Measurements from ENCODE around the gene KATNB1.
A peak's percentile ranks its signal among the peaks of the same experiment; 100 is the strongest.
"Not testable (repeated sequence)": the region's sequence is repeated elsewhere in the genome, so short reads cannot be mapped to it uniquely, and the experiment has no call there.

KATNB1 gene

DNA sequence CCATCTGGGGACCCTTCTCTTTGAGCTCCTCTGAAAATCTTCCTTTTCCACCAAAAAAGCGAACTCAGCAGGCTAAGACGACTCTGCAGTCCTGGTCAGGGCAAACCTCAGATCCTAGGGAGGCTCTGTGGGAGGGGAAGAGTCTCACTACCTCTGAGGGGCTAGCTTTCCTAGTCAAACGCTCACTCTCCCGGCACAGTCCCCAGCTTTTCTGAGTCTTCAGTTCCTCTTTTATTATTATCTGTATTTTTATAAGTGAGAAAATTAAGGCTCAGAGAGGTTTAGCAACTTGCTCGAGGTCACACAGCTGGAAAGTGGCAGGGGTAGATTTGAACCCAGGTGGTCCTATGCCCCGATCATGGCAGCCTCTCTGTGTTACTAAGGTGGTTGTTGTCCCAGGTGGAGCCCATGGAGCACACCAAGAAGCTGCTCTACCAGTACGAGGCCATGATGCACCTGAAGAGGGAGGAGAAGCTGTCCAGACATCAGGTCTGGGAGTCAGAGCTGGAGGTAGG lies 9.1 kb upstream of the KATNB1 start:
- no peak for DNase-seq

- DNase-seq = no peak
Measured at GRCh38 chr16:57727610-57728009, 8.0 kb upstream of the KATNB1 start.

DNA sequence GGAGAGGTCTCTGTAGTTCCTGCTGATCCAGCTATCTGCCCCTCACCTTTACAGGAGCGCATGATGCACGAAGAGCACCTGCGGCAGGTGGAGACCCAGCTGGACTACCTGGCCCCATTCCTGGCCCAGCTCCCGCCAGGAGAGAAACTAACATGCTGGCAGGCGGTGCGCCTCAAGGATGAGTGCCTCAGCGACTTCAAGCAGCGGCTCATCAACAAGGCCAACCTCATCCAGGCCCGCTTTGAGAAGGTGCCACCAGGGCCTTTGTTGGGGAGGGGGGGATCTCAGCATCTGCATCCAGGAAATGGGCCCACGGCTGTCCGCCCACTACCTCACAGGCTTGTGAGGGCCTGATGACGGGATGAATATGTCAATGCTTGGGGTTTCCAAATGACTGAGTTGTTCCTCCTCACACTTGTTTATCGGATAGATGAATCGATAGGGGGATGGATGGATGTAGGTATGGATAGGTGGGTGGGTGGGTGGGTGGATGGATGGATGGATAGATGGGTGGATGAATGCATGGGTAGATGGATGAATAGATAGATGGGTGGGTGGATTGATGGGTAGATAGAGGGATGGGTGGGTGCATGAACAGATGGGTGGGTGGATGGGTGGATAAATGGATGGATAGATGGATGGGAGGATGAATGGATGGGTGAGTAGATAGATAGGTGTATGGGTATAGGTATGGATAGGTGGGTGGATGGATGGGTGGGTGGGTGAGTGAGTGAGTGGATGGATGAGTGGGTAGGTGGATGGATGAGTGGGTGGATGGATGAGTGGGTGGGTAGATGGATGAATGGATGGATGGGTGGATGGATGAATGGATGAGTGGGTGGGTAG lies 7.0 kb upstream of the KATNB1 start:
- DNase-seq = no peak

DNA sequence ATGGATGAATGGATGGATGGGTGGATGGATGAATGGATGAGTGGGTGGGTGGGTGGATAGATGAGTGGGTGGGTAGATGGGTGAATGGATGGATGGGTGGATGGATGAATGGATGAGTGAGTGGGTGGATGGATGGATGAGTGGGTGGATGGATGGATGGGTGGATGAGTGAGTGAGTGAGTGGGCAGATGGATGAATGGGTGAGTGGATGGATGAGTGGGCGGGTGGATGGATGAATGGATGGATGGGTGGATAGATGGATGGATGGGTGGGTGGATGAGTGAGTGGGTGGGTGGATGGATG lies 6.4 kb upstream of the KATNB1 start:
- DNase-seq = no peak

- not testable (repeated sequence) for DNase-seq
Measured at GRCh38 chr16:57729852-57730251, 5.7 kb upstream of the KATNB1 start.

DNA sequence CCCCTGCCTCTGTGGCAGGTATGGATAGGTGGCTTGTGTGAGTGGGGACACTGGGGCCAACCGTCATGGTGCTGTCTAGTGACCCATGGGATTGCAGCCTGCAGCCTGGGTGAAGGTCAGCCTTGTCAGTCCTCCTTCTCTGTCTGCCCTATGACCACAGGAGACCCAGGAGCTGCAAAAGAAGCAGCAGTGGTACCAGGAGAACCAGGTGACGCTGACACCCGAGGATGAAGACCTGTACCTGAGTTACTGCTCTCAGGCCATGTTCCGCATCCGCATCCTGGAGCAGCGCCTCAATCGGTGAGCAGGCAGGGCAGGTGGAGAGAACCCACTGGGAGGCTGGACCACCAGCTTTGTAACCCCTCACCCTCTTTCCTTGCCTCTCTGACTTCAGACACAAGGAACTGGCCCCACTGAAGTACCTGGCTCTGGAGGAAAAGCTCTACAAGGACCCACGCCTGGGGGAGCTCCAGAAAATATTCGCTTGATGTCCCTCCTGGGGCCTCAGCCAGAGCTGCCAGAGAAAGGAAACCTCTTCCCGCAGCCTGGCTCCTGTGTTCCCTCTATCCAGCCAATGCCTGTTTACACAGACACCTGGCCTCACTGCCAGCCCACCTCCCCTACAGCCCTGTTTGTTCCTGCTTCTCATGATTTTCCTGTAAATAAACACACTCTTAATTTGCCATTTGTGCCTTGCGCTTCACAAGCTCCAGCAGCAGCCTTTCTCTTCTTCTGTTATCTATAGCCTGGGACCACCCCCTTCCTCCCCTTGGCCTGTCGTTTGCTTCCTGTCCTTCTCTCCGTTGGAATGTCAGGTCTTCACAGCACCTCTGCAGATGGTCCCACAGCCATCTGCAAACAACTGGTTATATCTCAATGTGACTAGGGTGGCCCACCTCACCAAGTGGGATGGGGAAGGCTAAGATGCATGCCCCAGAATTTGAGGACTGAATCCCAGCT lies 4.5 kb upstream of the KATNB1 start:
- DNase-seq = no peak

GRCh38 chr16:57732037-57732436 lies 3.5 kb upstream of the KATNB1 start:
- DNase-seq = no peak

DNA sequence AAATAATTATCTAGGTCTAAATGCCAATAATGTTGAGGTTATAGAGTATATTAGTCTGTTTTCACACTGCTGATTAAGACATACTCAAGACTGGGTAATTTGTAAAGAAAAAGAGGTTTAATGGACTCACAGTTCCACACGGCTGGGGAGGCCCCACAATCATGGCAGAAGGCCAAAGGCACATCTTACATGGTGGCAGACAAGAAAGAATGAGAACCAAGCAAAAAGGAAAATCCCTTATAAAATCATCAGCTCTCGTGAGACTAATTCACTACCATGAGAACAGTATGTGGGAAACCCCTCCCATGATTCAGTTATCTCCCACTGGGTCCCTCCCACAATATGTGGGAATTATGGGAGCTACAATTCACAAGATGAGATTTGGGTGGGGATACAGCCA lies 2.9 kb upstream of the KATNB1 start:
- no peak for DNase-seq

DNA sequence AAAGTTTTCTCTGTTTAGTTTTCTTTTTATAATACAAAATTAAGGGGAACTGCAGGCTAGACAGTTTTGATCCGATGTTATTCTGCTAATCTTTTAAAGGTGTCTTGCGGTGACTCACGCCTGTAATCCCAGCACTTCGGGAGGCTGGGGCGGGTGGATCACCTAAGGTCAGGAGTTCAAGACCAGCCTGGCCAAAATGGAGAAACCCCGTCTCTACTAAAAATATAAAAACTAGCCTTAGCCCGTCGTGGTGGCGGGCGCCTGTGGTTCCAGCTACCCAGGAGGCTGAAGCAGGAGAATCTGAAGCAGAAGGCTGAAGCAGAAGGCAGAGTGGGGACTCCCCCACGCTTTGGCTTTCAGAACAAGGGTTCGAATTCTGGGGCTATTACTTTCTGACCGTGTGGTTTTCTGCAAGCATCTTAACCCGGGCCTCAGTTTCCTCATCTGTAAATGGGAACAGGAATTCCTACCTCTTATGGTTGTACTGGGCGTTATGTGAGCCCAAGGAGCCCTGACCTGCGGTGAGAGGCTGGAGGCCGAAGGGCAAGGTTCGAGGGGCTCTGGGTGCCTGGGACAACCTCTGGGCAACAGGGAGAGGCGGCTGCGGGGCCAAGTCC lies 1.2 kb upstream of the KATNB1 start:
- no peak for DNase-seq

DNA sequence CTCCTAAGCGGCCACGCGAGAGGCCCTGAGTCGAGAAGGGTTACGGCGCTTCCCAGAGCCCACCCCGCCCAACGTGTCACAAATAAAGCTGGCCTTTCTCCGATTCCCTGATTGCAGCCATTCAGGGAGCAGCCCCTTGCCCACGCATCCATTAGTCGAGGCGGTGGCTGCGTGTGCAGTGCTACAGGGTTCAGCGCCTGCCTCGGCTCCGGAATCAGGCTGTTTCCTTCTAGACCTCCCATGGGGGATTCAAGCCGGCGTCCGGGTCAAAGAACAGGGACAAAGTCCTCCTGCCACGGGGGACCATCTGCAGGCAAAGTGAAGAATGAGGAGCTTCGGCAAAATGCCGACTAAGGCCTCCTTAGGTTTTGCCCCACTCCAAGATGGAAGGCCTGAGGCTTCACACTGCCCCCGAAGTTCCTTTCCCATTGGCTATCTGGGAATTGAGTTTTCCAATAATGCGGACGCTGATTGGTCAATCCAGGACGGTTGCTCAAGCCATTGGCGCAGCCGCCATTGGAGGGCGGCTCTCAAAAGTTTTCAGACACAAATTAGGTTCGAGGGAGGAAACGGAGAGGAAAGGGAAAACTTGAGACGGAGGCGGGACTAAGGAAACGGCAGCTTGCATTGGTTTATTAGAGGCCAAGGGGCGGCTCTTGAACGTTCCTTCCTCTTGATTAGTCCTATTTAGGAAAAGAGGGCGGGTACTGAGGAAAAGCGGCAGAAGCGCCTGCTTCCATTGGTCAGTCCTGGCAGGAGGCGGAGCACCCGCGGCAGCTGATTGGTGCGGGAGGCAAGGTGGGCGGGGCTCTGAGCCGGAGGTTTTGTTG lies 430 bp upstream of the KATNB1 start:
- peak; percentile 94 to 98 for DNase-seq

- peak; percentile 22 to 42 for DNase-seq
Measured at GRCh38 chr16:57736419-57737351, 1.1 kb downstream of the KATNB1 start.

DNA sequence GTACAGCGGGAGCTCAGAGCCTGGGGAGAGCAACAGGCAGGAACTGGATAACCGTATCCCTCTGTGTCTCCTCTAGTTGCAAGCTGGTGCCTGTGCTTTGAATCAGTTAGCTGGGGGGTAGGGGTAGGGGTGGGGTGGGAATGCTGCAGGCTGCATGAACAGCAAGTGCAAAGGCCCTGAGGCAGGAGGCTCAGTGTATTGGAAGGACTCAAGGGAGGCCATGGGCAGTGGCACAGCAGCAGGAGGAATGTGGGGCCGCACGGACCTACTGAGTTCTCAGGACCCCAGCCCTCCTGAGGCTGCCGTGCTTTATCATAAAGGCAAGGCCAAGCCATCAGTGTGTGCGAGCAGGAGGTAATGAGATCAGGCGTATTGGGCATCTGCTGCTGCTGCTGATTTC lies 3.3 kb downstream of the KATNB1 start:
- DNase-seq = no peak

- DNase-seq = no peak
Measured at GRCh38 chr16:57739756-57740422, 4.3 kb downstream of the KATNB1 start.

GRCh38 chr16:57740423-57741071 lies 5.0 kb downstream of the KATNB1 start:
- DNase-seq = no peak

GRCh38 chr16:57741660-57742191 lies 6.2 kb downstream of the KATNB1 start:
- DNase-seq = no peak

GRCh38 chr16:57742543-57742942 lies 7.0 kb downstream of the KATNB1 start:
- DNase-seq = no peak

DNA sequence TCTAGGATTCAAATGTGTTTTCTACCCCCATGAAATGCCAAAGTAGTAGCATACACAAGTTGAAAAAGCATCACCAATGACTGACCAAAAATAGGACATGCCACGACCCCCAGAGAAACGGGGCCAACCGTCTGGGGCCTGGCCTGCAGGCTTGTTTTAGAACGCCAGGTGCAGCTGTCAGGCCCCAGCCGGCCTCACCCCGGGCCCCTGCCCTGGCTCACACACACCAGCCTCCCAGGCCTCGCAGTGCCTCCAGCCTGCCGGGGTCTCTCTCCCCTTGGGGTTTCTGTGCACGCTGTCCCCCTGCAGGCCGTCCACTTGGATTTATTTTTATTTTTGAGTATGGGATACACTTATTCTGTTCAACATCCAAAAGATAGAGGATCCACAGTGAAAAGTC lies 7.9 kb downstream of the KATNB1 start:
- no peak for DNase-seq

GRCh38 chr16:57743886-57744641 lies 8.5 kb downstream of the KATNB1 start:
- DNase-seq = no peak

DNA sequence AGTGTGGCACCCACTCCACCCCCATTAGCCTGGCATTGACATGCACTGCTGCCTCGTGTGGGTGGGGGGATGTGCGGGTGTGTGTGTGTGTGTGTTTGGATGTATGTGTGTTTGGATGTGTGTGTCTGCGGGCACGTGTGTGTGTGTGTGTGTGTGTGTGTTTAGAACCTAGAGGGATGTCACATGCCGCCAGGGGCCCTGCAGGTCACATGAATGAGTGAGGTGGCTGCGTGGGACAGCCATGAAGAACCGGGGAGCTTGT lies 9.0 kb downstream of the KATNB1 start:
- DNase-seq = no peak
